GM19455 (cell line): ENCODE results near the gene SMTNL2.
"Not testable (repeated sequence)": the region's sequence is repeated elsewhere in the genome, so short reads cannot be mapped to it uniquely, and the experiment has no call there.

Experiments used
- ATAC-seq: cut with Tn5 transposase; IDR thresholded peaks from one replicate; pipeline ENCODE4 v1.9.1; 2021; ENCODE audit not compliant: unreplicated experiment

The SMTNL2 gene

GRCh38 chr17:4631431-4631830, 47.1 kb downstream of the SMTNL2 start:
- ATAC-seq = no peak

DNA sequence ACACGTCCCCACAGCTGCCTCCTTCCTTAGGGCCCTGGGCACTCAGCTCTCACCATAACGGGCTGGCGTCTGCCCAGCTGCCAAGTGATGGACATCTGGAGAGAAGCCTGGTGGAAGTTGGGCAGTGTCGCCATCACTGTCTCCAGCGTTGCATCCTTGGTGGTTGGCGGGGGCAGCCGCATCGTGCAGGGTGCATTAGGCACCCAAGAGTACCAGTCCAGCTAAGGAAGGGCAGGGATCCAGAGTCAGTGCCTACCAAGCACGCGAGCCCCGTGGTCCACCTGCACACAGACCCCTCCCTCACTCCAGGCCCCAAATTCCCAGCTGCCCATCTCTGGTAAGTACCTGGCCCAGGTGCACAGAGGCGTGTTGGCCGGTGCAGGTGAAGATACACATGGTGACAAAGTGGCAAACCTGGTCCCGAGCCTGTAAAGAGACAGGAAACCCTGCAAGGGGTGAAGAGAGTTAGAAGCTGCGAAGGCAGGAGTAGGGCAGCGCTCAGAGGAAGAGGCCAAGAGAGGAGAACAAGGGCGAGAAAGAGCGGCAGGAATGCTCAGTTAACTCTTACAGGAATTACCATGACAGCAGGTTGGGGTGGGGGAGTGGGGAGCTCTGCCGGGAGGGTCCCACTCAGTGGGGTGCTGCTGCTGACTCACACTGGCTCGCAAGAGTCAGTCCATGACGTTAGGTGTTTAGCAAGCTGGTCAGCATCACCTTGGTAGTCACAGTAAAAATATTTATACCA, 47.7 kb downstream of the SMTNL2 start:
- no peak for ATAC-seq

- no peak for ATAC-seq
Measured at GRCh38 chr17:4632581-4632920, 48.2 kb downstream of the SMTNL2 start.

DNA sequence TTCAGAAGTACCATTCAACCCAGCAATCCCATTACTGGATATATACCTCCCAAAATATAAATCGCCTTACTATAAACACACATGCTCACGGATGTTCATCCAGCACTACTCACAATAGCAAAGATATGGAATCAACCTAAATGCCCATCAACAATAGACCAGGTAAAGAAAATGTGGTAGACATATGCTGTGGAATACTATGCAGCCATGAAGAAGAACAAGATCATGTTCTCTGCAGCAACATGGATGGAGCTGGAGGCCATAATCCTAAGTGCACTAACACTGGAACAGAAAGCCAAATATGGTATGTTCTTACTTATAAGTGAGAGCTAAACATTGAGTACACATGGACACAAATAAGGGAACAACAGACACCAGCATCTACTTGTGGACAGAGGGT, 49.3 kb downstream of the SMTNL2 start:
- no peak for ATAC-seq

- no peak for ATAC-seq
Measured at GRCh38 chr17:4634976-4635375, 50.6 kb downstream of the SMTNL2 start.

- no peak for ATAC-seq
Measured at GRCh38 chr17:4635823-4636375, 51.6 kb downstream of the SMTNL2 start.

- ATAC-seq = no peak
Measured at GRCh38 chr17:4636474-4637100, 52.3 kb downstream of the SMTNL2 start.

GRCh38 chr17:4638766-4639165, 54.4 kb downstream of the SMTNL2 start:
- not testable (repeated sequence) for ATAC-seq

- not testable (repeated sequence) for ATAC-seq
Measured at GRCh38 chr17:4639301-4640059, 55.2 kb downstream of the SMTNL2 start.

DNA sequence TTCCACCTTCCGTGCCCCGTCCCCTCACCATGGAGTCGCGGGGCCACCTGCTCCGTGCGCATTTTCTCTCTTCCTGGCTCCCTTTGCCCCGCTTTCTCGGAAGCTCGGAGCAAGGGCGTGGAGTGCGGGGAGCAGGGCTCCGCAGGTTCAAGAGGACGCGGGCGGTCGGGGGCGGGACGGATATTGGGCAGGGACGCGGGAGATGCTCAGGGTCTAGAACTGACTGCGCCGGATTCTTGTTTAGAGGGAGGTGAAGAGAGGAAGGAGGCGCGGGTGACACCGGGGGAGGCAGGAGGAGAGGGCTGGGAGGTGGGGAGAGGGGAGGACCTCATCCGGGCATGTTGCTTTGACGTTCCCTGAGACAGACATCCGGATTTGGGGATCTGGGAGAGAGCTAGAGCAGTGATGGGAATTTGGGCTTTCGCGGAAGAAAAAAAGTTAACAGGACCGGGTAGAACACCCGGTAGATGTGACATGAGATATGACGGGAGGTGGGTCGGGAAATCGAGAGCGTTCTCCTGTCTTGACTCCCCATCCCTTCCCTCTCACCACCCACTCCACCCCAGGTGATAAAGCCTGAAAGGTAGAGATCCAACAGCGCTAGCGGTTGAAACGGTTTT, 56.4 kb downstream of the SMTNL2 start:
- not testable (repeated sequence) for ATAC-seq

DNA sequence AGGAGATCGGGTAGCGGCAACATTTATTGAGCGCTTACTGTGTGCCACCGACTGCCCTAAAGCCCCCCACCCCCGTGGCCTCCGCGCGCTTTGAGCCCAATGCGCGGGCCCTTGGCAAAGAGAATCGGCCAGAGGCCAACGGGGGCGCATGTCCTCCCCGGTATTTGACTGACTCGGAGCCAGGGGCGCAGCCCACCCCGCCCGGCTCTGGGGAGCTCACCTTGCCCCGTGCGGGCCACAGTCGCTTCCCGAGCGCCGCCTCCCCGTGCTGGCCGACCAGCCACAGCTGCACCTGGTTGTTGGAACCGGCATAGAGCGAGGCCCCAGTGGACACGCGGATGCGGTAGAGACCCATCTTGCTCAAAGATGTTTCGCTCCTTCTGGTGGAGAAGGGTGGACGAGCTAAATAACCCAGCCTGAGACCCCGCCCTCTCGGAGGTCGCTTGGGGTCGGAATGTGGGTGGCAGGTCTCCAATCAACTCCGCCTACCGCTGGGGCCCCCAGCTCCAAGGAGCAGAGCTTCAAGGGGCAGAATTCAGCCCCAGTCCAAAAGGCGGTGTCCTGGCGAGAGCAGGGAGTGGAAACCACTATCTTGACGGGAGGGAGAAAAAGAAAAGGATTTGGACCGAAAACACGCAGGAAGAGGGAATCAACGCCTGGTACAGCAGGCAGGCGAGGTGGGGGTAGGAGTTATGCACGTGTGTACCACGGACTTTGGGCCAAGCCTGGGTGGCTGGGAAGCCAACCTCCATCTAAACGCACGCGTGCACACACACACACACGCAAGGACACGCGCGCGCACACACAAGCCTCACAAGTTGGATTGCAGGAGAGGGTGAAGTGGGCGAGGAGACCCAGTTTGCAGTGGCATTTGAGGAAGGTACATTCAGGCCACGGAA, 57.2 kb downstream of the SMTNL2 start, which contains the start of gene ALOX15:
Gene ALOX15 (minus strand): TSS at position 382 of the 899 bp plus-strand sequence. CDS start 27 bp downstream, at position 355.
- ATAC-seq = no peak

DNA sequence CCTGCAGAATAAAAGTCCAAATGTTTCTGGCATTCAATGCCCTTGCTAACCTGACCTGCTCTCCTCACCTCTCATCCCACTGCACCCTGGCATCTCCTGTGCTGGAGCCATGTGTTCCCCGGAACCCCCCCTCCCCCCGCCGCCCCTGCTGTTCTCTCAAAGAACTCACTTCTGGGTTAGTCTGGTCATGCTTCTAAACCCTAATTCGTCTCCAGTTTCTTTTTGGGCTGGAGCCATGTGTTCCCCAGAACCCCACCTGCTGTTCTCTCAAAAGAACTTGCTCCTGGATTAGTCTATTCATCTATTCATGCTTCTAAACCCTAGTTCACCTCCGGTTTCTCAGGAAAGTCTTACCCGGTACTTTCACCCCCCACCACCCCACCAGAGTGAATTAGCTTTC, 58.0 kb downstream of the SMTNL2 start:
- ATAC-seq = no peak

- ATAC-seq = no peak
Measured at GRCh38 chr17:4643676-4644075, 59.3 kb downstream of the SMTNL2 start.

DNA sequence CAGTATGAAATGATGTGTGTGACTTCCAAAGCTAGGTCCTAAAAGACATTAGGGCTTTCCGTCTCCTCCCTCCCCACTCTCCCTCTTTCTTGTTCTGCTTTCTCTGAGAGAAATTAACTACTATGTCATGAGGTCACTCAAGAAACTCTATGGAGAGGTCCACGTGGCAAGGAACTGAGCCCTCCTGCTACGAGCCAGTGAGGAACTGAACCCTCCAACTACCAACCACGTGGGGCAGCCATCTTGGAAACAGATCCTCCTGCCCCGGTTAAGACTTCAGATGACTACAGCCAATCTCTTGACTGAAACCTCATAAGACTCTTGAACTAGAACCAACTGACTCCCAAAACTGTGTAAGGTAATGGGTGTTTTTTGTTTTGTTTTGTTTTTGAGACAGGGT, 61.3 kb downstream of the SMTNL2 start:
- ATAC-seq = no peak

DNA sequence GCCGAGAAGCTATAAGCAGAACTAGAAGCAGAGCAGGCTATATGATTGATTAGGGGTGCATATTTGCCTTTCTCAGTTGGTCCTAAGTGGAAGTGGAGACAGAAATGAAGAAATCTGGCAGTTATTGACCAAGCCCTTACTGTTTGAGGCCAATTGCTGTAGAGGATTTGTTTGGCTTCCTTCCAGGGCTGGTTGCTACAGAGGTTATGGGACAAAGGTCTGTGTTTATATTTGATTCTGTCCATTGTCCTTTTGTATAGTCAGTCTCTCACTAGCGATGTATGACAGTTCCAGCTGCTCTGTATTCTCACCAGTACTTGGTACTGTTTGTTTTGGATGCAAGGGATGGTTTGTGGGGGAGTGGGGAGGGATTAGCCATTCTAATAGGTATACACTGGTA, 64.4 kb downstream of the SMTNL2 start:
- no peak for ATAC-seq

DNA sequence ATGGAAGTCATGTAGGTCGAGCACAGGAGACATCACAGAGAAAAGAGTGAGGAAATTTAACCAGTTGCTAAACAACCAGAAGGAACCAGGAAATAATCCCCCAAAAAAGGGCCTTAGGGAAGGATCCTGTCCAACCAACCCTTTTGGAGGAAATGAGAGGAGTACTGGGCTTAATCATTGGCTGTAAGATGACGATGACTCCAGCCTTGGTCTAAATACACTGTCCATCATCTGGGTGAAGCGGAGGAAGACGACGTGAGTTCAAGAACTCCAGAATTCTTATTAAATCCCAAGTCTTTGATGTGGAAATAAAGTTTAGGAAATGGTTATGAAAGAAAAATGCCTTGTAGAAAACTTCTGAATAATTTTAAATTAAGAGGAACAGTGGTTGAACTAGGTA, 68.7 kb downstream of the SMTNL2 start:
- no peak for ATAC-seq

DNA sequence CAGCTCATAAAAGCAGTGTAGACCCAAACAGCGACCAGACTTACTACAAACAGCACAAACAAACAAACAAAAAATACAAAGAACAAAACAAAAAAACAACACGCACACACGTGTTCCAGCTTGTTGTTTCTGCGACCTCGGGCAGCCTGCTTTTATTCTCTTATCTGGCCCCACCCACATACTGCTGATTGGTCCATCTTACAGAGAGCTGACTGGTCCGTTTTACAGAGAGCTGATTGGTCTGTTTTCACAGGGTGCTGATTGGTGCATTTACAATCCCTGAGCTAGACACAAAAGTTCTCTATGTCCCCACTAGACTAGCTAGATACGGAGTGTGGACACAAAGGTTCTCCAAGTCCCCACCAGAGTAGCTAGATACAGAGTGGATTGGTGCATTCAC, 71.6 kb downstream of the SMTNL2 start:
- not testable (repeated sequence) for ATAC-seq

- ATAC-seq = no peak
Measured at GRCh38 chr17:4657678-4658077, 73.3 kb downstream of the SMTNL2 start.
